Measurements from ENCODE around the gene GAST. TPM values are rescaled to one million over a fixed set of nuclear protein-coding genes. Genes with fewer than 3 reads are reported as not detected.

The GAST gene
- total and polyA plus RNA-seq, 2 donors (not counting 1 experiment from before 2014, with no cell fraction given) = not detected

DNA sequence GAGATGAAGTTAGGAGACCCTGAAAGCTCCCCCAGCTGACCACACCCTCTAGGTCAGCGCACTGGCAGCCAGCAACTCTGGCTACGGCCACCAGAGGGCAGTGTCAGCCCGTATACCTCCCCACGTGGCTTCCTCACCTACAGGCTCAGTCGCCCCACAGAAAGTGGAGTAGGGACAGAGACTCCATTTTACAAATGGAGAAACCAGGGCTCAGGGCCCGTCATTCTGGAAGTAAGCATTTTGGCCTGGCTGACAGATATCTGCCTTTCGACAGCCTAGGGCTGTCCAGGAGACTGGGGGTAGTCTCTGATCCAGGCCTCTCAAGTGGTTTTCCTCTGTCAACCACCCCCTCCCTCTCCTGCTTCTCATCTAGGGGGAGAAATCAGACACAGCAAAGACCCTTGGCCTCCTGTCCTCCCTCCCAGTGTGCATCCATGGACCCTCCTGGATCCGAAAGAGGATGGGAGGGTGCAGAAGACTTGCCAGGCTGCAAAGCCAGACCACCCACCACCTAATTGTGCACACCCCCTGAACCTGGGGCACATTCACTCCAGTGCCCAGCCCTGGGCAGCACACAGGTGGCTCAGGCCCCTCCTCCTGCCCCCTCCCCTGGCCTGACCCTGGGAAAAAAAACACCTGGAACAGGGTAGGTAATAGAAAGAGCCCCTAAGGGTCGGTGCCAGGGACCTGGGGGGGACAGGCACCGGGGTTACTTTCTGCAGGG, 26.1 kb downstream of the GAST start:
- Histone ChIP-seq H3K27ac (ENCODE audit: insufficient read depth, low read length) (no peak overlapping the region), H3K9ac (ENCODE audit: insufficient read depth, low read length) (no peak overlapping the region), H3K36me3 (ENCODE audit: control insufficient read depth, insufficient read depth, low read length) (no peaks in the 10 kb centered on the region), H3K4me2 (ENCODE audit: extremely low read depth, insufficient read depth, low read length) (no peak overlapping the region), H3K79me2 (ENCODE audit: control insufficient read depth, insufficient read depth, low read length) (no peaks in the 10 kb centered on the region), H3K4me3 (replicated peaks in 1 of 4; ENCODE audit: control extremely low read depth in 1 of 4, insufficient read depth in 1 of 4, low read depth in 3 of 4, low read length in 4 of 4) (no peak overlapping the region), H4K20me1 (ENCODE audit: control insufficient read depth, extremely low read depth, insufficient read depth, low read length) (no peaks in the 10 kb centered on the region), H2AFZ (ENCODE audit: low read length) (no peak overlapping the region), H3K4me1 (ENCODE audit: control insufficient read depth, extremely low read depth, insufficient read depth, low read length) (no peaks in the 10 kb centered on the region), H3K9me3 (ENCODE audit: control insufficient read depth, insufficient read depth, low read depth, low read length) (no peaks in the 10 kb centered on the region), H3K27me3 (ENCODE audit: control insufficient read depth, insufficient read depth, low read length) (peaks cover 34% of the 10 kb centered on the region)
- peak; percentile 55 to 77 for DNase-seq (ENCODE audit: low read depth in 2 of 2)
- TF ChIP-seq EZH2 (IDR thresholded peaks at IDR 0.05; ENCODE audit: low read length, missing control alignments) = no peak
- TF ChIP-seq, protein P1, sequence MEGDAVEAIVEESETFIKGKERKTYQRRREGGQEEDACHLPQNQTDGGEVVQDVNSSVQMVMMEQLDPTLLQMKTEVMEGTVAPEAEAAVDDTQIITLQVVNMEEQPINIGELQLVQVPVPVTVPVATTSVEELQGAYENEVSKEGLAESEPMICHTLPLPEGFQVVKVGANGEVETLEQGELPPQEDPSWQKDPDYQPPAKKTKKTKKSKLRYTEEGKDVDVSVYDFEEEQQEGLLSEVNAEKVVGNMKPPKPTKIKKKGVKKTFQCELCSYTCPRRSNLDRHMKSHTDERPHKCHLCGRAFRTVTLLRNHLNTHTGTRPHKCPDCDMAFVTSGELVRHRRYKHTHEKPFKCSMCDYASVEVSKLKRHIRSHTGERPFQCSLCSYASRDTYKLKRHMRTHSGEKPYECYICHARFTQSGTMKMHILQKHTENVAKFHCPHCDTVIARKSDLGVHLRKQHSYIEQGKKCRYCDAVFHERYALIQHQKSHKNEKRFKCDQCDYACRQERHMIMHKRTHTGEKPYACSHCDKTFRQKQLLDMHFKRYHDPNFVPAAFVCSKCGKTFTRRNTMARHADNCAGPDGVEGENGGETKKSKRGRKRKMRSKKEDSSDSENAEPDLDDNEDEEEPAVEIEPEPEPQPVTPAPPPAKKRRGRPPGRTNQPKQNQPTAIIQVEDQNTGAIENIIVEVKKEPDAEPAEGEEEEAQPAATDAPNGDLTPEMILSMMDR (conservative IDR thresholded peaks at IDR 0.05 in 1 of 2, IDR thresholded peaks at IDR 0.05 in 1 of 2; ENCODE audit: low read depth in 1 of 2, low read length in 2 of 2) = peak; percentile 92 to 95

GRCh38 chr17:41738801-41739112, 26.6 kb downstream of the GAST start:
- Histone ChIP-seq H3K27ac (ENCODE audit: insufficient read depth, low read length) (no peak overlapping the region), H3K9me3 (ENCODE audit: control insufficient read depth, insufficient read depth, low read depth, low read length) (no peaks in the 10 kb centered on the region), H3K4me2 (ENCODE audit: extremely low read depth, insufficient read depth, low read length) (no peak overlapping the region), H3K4me1 (ENCODE audit: control insufficient read depth, extremely low read depth, insufficient read depth, low read length) (no peaks in the 10 kb centered on the region), H4K20me1 (ENCODE audit: control insufficient read depth, extremely low read depth, insufficient read depth, low read length) (no peaks in the 10 kb centered on the region), H3K9ac (ENCODE audit: insufficient read depth, low read length) (no peak overlapping the region), H3K27me3 (ENCODE audit: control insufficient read depth, insufficient read depth, low read length) (peaks cover 34% of the 10 kb centered on the region), H3K4me3 (replicated peaks in 1 of 4; ENCODE audit: control extremely low read depth in 1 of 4, insufficient read depth in 1 of 4, low read depth in 3 of 4, low read length in 4 of 4) (no peak overlapping the region), H2AFZ (ENCODE audit: low read length) (no peak overlapping the region), H3K36me3 (ENCODE audit: control insufficient read depth, insufficient read depth, low read length) (no peaks in the 10 kb centered on the region), H3K79me2 (ENCODE audit: control insufficient read depth, insufficient read depth, low read length) (no peaks in the 10 kb centered on the region)
- no peak for DNase-seq (ENCODE audit: low read depth in 2 of 2)
- TF ChIP-seq, protein P1 (conservative IDR thresholded peaks at IDR 0.05 in 1 of 2, IDR thresholded peaks at IDR 0.05 in 1 of 2; ENCODE audit: low read depth in 1 of 2, low read length in 2 of 2) = no peak
- TF ChIP-seq EZH2 (IDR thresholded peaks at IDR 0.05; ENCODE audit: low read length, missing control alignments) = no peak

DNA sequence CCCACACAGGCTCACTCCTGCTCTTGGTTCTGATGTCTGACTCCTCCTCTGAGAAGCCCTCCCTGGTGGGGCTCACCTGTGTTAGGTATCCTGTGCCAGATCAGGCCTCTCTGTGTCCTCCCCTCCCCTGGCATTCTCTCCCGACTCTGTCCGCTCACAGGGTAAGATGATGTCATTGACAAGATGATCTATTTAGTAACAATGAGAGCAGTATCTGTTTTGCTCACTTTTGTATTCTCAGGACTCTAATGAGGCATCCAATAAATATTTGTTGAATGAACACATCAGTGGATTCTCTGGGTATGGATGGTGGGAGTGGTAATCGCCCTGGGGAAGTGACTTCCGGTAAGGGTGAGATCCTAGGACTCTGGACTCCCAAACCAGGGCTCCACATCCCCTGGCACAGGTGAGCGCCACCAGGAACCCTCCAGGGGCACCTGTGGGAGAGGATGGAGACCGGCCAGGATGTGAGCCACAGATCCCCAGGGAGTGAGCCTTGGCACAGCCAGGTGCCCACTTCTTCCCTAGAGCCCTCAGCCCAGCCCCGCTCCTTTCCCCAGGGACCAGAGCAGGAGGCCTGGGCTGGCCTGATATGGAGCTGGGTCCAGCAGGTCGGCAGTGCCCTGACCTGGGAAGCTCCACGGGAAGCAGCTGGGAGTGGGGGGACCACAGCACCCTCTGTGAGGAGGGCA, 27.7 kb downstream of the GAST start:
- no peak overlapping the region for H3K9ac ChIP-seq (ENCODE audit: insufficient read depth, low read length)
- H3K4me3 ChIP-seq (replicated peaks in 1 of 4; ENCODE audit: control extremely low read depth in 1 of 4, insufficient read depth in 1 of 4, low read depth in 3 of 4, low read length in 4 of 4) = no peak overlapping the region
- H2AFZ ChIP-seq (ENCODE audit: low read length) = no peak overlapping the region
- TF ChIP-seq EZH2 (IDR thresholded peaks at IDR 0.05; ENCODE audit: low read length, missing control alignments) = no peak
- TF ChIP-seq, protein P1 (conservative IDR thresholded peaks at IDR 0.05 in 1 of 2, IDR thresholded peaks at IDR 0.05 in 1 of 2; ENCODE audit: low read depth in 1 of 2, low read length in 2 of 2) = no peak
- H3K79me2 ChIP-seq (ENCODE audit: control insufficient read depth, insufficient read depth, low read length) = no peaks in the 10 kb centered on the region
- peak in 1 of 2 donors; percentile 50 for DNase-seq (ENCODE audit: low read depth in 2 of 2)
- H3K4me1 ChIP-seq (ENCODE audit: control insufficient read depth, extremely low read depth, insufficient read depth, low read length) = no peaks in the 10 kb centered on the region
- peaks cover 23% of the 10 kb centered on the region for H3K27me3 ChIP-seq (ENCODE audit: control insufficient read depth, insufficient read depth, low read length)
- no peaks in the 10 kb centered on the region for H3K9me3 ChIP-seq (ENCODE audit: control insufficient read depth, insufficient read depth, low read depth, low read length)
- H3K27ac ChIP-seq (ENCODE audit: insufficient read depth, low read length) = no peak overlapping the region
- H3K36me3 ChIP-seq (ENCODE audit: control insufficient read depth, insufficient read depth, low read length) = no peaks in the 10 kb centered on the region
- no peak overlapping the region for H3K4me2 ChIP-seq (ENCODE audit: extremely low read depth, insufficient read depth, low read length)
- H4K20me1 ChIP-seq (ENCODE audit: control insufficient read depth, extremely low read depth, insufficient read depth, low read length) = no peaks in the 10 kb centered on the region

Data from fibroblast of lung (primary cell).